ENCODE results near the gene RNF34. TPM values are rescaled to one million over a fixed set of nuclear protein-coding genes. Genes with fewer than 3 reads are reported as not detected.
A peak's percentile ranks its signal among the peaks of the same experiment; 100 is the strongest.

Gene RNF34
- total RNA-seq: 10 to 100 TPM; 88.6 to 99.0 TPM

GRCh38 chr12:121399391-121400331 lies at the start of gene RNF34:
Gene RNF34 (plus strand): TSS chr12:121400118. CDS start chr12:121400213, 95 bp downstream.
- Mint-ChIP-seq H3K4me1 (ENCODE audit: low read depth) (peaks cover 44% of the 10 kb centered on the region), H3K27me3 (ENCODE audit: low read depth) (no peaks in the 10 kb centered on the region), H3K36me3 (ENCODE audit: insufficient read depth in 2 of 2) (peaks cover 8 to 20% of the 10 kb centered on the region in 2 donors), H3K9me3 (no peaks in the 10 kb centered on the region), H3K4me3 (peak within 1 kb of the TSS; percentile 82 to 89), H3K27ac (peak within 1 kb of the TSS; percentile 95)
- peak; percentile 98 to 99 for DNase-seq
- peak; percentile 90 for ATAC-seq (replicated peaks in 1 of 2)

GRCh38 chr12:121351820-121352681 lies 47.9 kb upstream of the RNF34 start, which contains the start of gene ANAPC5:
Gene ANAPC5 (minus strand): TSS chr12:121352411. CDS start chr12:121352340, 71 bp downstream.
- peaks cover 2 to 4% of the 10 kb centered on the region in 2 donors for H3K36me3 Mint-ChIP-seq (ENCODE audit: insufficient read depth in 2 of 2)
- H3K27ac Mint-ChIP-seq: peak within 1 kb of the TSS; percentile 86
- peaks cover 3% of the 10 kb centered on the region for H3K27me3 Mint-ChIP-seq (ENCODE audit: low read depth)
- ATAC-seq (replicated peaks in 1 of 2): peak; percentile 99
- H3K4me1 Mint-ChIP-seq (ENCODE audit: low read depth): peaks cover 50% of the 10 kb centered on the region
- peak; percentile 91 to 92 for DNase-seq
- H3K4me3 Mint-ChIP-seq: peak within 1 kb of the TSS; percentile 90 to 100
- H3K9me3 Mint-ChIP-seq: no peaks in the 10 kb centered on the region

- Mint-ChIP-seq H3K4me3 (peak overlapping the region; percentile 90 to 100), H3K9me3 (no peaks in the 10 kb centered on the region), H3K4me1 (ENCODE audit: low read depth) (peaks cover 52% of the 10 kb centered on the region), H3K27me3 (ENCODE audit: low read depth) (peaks cover 7% of the 10 kb centered on the region), H3K27ac (peak overlapping the region; percentile 86), H3K36me3 (ENCODE audit: insufficient read depth in 2 of 2) (peaks cover 2 to 3% of the 10 kb centered on the region in 2 donors)
- DNase-seq: no peak
- peak in 1 of 2 donors; percentile 18 for ATAC-seq (replicated peaks in 1 of 2)
These were observed 47.3 kb upstream of the RNF34 start for GRCh38 chr12:121352682-121353018.

GRCh38 chr12:121355818-121356217 lies 44.1 kb upstream of the RNF34 start:
- Mint-ChIP-seq H3K27ac (no peak overlapping the region), H3K9me3 (no peaks in the 10 kb centered on the region), H3K4me1 (ENCODE audit: low read depth) (peaks cover 32% of the 10 kb centered on the region), H3K4me3 (no peak overlapping the region), H3K27me3 (ENCODE audit: low read depth) (peaks cover 7% of the 10 kb centered on the region), H3K36me3 (ENCODE audit: insufficient read depth in 2 of 2) (peaks cover 2 to 3% of the 10 kb centered on the region in 2 donors)
- DNase-seq (no peak), ATAC-seq (replicated peaks in 1 of 2) (no peak)

DNA sequence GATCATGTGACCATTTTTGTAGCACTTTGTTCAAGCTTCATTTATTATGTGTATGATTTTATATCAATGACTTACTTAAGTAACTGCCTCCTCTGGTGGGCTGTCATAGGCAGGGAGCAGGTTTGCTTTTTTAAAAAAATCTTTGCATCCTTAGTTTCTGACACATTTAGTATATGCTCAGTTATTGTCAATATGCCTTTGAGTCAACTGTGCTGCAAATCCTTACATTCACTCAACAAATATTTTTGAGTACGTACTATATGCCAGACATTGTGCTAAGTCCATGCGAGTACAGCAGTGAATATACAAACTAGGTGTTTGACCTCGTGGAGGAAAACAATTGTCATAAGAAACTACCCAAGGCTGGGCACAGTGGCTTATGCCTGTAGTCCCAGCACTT lies 43.3 kb upstream of the RNF34 start:
- peaks cover 28% of the 10 kb centered on the region for H3K4me1 Mint-ChIP-seq (ENCODE audit: low read depth)
- no peak overlapping the region for H3K4me3 Mint-ChIP-seq
- ATAC-seq (replicated peaks in 1 of 2) (no peak), DNase-seq (no peak)
- H3K27me3 Mint-ChIP-seq (ENCODE audit: low read depth): peaks cover 7% of the 10 kb centered on the region
- H3K27ac Mint-ChIP-seq: no peak overlapping the region
- H3K36me3 Mint-ChIP-seq (ENCODE audit: insufficient read depth in 2 of 2): peaks cover 2% of the 10 kb centered on the region in 2 donors
- H3K9me3 Mint-ChIP-seq: no peaks in the 10 kb centered on the region

GRCh38 chr12:121357331-121357730 lies 42.6 kb upstream of the RNF34 start:
- H3K4me3 Mint-ChIP-seq: no peak overlapping the region
- ATAC-seq (replicated peaks in 1 of 2): no peak

DNA sequence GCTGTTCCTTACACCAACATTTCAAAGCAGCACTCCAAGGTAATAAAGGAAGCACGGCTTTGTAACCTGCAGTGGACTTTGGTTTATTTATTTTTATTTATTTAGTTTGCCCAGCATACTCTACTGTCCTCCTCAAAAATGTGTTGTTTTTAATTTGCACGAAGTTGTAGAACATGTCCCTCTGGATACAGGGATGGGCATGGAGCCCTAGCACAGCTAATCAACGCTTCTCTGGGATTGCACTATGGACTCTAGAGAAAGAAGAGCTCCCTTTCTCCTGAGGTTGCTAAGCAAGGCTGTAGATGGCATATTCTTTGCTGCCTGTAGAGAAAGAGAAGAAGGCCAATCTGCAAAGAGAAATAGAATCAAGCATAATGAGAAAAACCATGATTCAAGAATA lies 41.8 kb upstream of the RNF34 start:
- no peak for ATAC-seq (replicated peaks in 1 of 2)
- no peak for DNase-seq
- no peaks in the 10 kb centered on the region for H3K36me3 Mint-ChIP-seq (ENCODE audit: insufficient read depth in 2 of 2)
- no peak overlapping the region for H3K4me3 Mint-ChIP-seq
- peaks cover 7% of the 10 kb centered on the region for H3K27me3 Mint-ChIP-seq (ENCODE audit: low read depth)
- no peak overlapping the region for H3K27ac Mint-ChIP-seq
- no peaks in the 10 kb centered on the region for H3K9me3 Mint-ChIP-seq
- peaks cover 15% of the 10 kb centered on the region for H3K4me1 Mint-ChIP-seq (ENCODE audit: low read depth)

More at GRCh38 chr12:121357331-121357730, 42.6 kb upstream of the RNF34 start:
- H3K36me3 Mint-ChIP-seq (ENCODE audit: insufficient read depth in 2 of 2): no peaks in the 10 kb centered on the region
- H3K27ac Mint-ChIP-seq: no peak overlapping the region
- H3K4me1 Mint-ChIP-seq (ENCODE audit: low read depth): peaks cover 22% of the 10 kb centered on the region
- peaks cover 7% of the 10 kb centered on the region for H3K27me3 Mint-ChIP-seq (ENCODE audit: low read depth)
- H3K9me3 Mint-ChIP-seq: no peaks in the 10 kb centered on the region
- no peak for DNase-seq

DNA sequence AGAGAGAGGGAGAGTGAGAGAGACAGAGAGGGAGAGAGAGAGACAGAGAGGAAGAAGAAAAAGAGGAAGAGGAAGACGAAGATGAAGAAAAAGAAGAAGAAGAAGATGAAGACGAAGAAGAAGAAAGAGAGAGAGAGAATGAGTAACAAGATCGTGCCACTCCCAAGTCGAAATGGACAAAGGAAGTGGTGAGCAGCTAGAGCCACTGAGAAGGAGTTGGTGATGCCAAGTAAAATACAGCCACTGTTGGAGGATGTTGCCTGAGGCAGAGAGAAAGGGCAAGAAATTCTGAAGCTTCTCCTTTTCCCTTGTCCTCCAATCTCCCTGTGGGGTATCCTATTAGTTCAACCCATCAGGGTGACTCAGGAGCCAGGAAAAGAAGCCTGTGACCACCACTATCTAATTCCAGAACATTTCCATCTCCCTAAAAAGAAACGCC lies 35.2 kb upstream of the RNF34 start:
- peaks cover 0 to 1% of the 10 kb centered on the region in 2 donors for H3K36me3 Mint-ChIP-seq (ENCODE audit: insufficient read depth in 2 of 2)
- peaks cover 28% of the 10 kb centered on the region for H3K27me3 Mint-ChIP-seq (ENCODE audit: low read depth)
- H3K4me3 Mint-ChIP-seq: no peak overlapping the region
- no peaks in the 10 kb centered on the region for H3K4me1 Mint-ChIP-seq (ENCODE audit: low read depth)
- DNase-seq: no peak
- no peak for ATAC-seq (replicated peaks in 1 of 2)
- H3K27ac Mint-ChIP-seq: no peak overlapping the region
- no peaks in the 10 kb centered on the region for H3K9me3 Mint-ChIP-seq

DNA sequence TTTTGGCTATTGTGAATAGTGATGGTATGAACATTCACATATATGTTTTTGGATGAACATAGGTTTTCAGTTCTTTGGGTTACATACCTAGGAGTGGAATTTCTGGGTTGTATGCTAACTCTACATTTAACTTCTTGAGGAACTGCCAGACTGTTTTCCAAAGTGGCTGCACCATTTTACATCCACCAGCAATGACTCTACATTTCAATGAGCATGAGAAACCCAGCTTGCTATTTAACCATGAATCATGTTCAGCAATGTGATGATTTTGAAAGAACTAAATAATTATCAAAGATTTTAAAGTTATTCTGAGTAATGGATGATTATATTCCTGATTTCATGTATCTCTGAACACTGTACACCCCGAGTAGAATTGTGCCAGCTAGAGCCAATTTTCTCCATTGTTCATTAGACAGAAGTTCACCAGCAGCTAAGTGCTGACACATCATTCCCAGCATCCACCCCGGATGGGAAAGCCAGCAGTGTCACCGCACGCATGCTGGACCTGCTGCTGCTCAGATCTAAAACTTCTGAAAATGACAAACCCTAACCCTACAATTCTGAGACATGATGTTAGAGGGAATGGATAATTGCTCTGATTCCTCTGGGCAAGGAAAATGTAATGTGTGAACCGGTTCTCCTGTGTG lies 34.4 kb upstream of the RNF34 start:
- H3K4me3 Mint-ChIP-seq: no peak overlapping the region
- H3K27me3 Mint-ChIP-seq (ENCODE audit: low read depth): peaks cover 28% of the 10 kb centered on the region
- DNase-seq: no peak
- H3K4me1 Mint-ChIP-seq (ENCODE audit: low read depth): no peaks in the 10 kb centered on the region
- H3K9me3 Mint-ChIP-seq: no peaks in the 10 kb centered on the region
- H3K36me3 Mint-ChIP-seq (ENCODE audit: insufficient read depth in 2 of 2): peaks cover 0 to 1% of the 10 kb centered on the region in 2 donors
- ATAC-seq (replicated peaks in 1 of 2): no peak
- H3K27ac Mint-ChIP-seq: no peak overlapping the region

DNA sequence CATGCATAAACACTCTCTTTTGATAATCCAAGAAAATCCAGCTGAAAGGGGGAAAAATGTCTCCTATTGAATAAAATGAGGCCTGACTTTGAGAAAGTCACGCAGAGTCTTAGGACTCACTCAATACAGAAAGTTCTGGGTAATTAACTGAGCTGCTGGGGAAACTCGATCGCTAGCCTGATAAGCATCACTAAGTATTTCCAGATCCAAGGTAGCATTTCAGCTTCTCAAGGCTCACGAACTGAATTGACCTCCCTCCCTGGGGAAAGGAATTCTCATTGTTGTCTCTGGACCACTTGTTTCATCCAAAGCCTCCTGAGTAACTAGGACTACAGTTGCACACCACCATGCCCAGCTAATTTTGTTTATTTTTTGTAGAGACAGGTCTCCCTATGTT lies 33.9 kb upstream of the RNF34 start:
- no peak for ATAC-seq (replicated peaks in 1 of 2)

DNA sequence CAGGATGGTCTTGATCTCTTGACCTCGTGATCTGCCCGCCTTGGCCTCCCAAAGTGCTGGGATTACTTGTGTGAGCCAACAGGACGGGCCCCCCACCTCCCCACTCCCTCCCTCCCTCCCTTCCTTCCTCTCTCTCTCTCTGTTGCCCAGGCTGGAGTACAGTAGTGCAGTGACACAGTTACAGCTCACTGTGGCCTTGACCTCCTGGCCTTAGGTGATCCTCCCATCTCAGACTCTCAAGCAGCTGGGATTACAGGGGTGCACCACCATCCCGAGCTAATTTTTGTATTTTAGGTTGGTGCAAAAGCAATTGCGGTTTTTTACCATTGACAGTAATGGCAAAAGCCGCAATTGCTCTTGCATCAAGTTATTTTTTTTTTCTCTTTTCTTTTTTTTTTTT lies 28.5 kb upstream of the RNF34 start:
- Mint-ChIP-seq H3K9me3 (peaks cover 0 to 1% of the 10 kb centered on the region in 2 donors), H3K4me3 (no peak overlapping the region), H3K36me3 (ENCODE audit: insufficient read depth in 2 of 2) (no peaks in the 10 kb centered on the region), H3K27me3 (ENCODE audit: low read depth) (no peaks in the 10 kb centered on the region), H3K27ac (no peak overlapping the region), H3K4me1 (ENCODE audit: low read depth) (no peaks in the 10 kb centered on the region)
- ATAC-seq (replicated peaks in 1 of 2) (no peak), DNase-seq (no peak)

More for the DNA sequence above, 33.9 kb upstream of the RNF34 start:
- Mint-ChIP-seq H3K27ac (no peak overlapping the region), H3K4me3 (no peak overlapping the region), H3K36me3 (ENCODE audit: insufficient read depth in 2 of 2) (peaks cover 0 to 1% of the 10 kb centered on the region in 2 donors), H3K27me3 (ENCODE audit: low read depth) (peaks cover 28% of the 10 kb centered on the region), H3K4me1 (ENCODE audit: low read depth) (no peaks in the 10 kb centered on the region), H3K9me3 (no peaks in the 10 kb centered on the region)
- no peak for DNase-seq

GRCh38 chr12:121373755-121374154 lies 26.2 kb upstream of the RNF34 start:
- no peak for DNase-seq
- H3K4me3 Mint-ChIP-seq: no peak overlapping the region
- no peaks in the 10 kb centered on the region for H3K27me3 Mint-ChIP-seq (ENCODE audit: low read depth)
- H3K36me3 Mint-ChIP-seq (ENCODE audit: insufficient read depth in 2 of 2): no peaks in the 10 kb centered on the region
- H3K4me1 Mint-ChIP-seq (ENCODE audit: low read depth): no peaks in the 10 kb centered on the region
- no peak overlapping the region for H3K27ac Mint-ChIP-seq
- H3K9me3 Mint-ChIP-seq: peaks cover 0 to 1% of the 10 kb centered on the region in 2 donors
- no peak for ATAC-seq (replicated peaks in 1 of 2)

Data from activated T-cell treated with anti-CD3 and anti-CD28 coated beads, Interleukin-2, amount 50 U/mL, for 72 hours (primary cell).